ENCODE measurements around the gene DTX1. TPM values are rescaled to one million over a fixed set of nuclear protein-coding genes. Genes with fewer than 3 reads are reported as not detected.
"Not testable (repeated sequence)": the region's sequence is repeated elsewhere in the genome, so short reads cannot be mapped to it uniquely, and the experiment has no call there.

DTX1 gene
- total and polyA plus RNA-seq, 4 donors = 14.4 to 83.5 (median 48.3) TPM

GRCh38 chr12:113109872-113110599 is 53.5 kb downstream of the DTX1 start:
- H3K4me3 ChIP-seq (ENCODE audit: low read depth, low read length) = no peak overlapping the region
- no peaks in the 10 kb centered on the region for H3K27me3 ChIP-seq (ENCODE audit: control insufficient read depth, insufficient read depth, low read length)
- no peaks in the 10 kb centered on the region for H3K9me3 ChIP-seq (ENCODE audit: control insufficient read depth, insufficient read depth, low read length)
- DNase-seq (ENCODE audit: low read depth in 4 of 6, low spot score in 6 of 6) = no peak
- peaks cover 4% of the 10 kb centered on the region for H3K4me1 ChIP-seq (ENCODE audit: control insufficient read depth, insufficient read depth, low read length)
- WGBS (ENCODE audit: insufficient coverage) = 65% methylated on average over 7 of the region's 7 CpGs
- peaks cover 4% of the 10 kb centered on the region for H3K36me3 ChIP-seq (ENCODE audit: control insufficient read depth, insufficient read depth, low read length)
- H3K27ac ChIP-seq (ENCODE audit: low read depth, low read length) = no peak overlapping the region

GRCh38 chr12:113111247-113111646 is 54.7 kb downstream of the DTX1 start:
- no peaks in the 10 kb centered on the region for H3K4me1 ChIP-seq (ENCODE audit: control insufficient read depth, insufficient read depth, low read length)
- no peak overlapping the region for H3K27ac ChIP-seq (ENCODE audit: low read depth, low read length)
- WGBS (ENCODE audit: insufficient coverage) = 83% methylated on average over 1 of the region's 3 CpGs
- no peaks in the 10 kb centered on the region for H3K9me3 ChIP-seq (ENCODE audit: control insufficient read depth, insufficient read depth, low read length)
- H3K4me3 ChIP-seq (ENCODE audit: low read depth, low read length) = no peak overlapping the region
- H3K27me3 ChIP-seq (ENCODE audit: control insufficient read depth, insufficient read depth, low read length) = no peaks in the 10 kb centered on the region
- DNase-seq (ENCODE audit: low read depth in 4 of 6, low spot score in 6 of 6) = no peak
- peaks cover 4% of the 10 kb centered on the region for H3K36me3 ChIP-seq (ENCODE audit: control insufficient read depth, insufficient read depth, low read length)

GRCh38 chr12:113112043-113112899 is 55.7 kb downstream of the DTX1 start:
- Histone ChIP-seq H3K4me1 (ENCODE audit: control insufficient read depth, insufficient read depth, low read length) (peaks cover 4% of the 10 kb centered on the region), H3K36me3 (ENCODE audit: control insufficient read depth, insufficient read depth, low read length) (peaks cover 4% of the 10 kb centered on the region), H3K27me3 (ENCODE audit: control insufficient read depth, insufficient read depth, low read length) (no peaks in the 10 kb centered on the region), H3K9me3 (ENCODE audit: control insufficient read depth, insufficient read depth, low read length) (no peaks in the 10 kb centered on the region), H3K4me3 (ENCODE audit: low read depth, low read length) (no peak overlapping the region), H3K27ac (ENCODE audit: low read depth, low read length) (no peak overlapping the region)
- DNase-seq (ENCODE audit: low read depth in 4 of 6, low spot score in 6 of 6) = no peak
- WGBS (ENCODE audit: insufficient coverage) = 60% methylated on average over 36 of the region's 39 CpGs

- H3K4me1 ChIP-seq (ENCODE audit: control insufficient read depth, insufficient read depth, low read length) = peaks cover 4% of the 10 kb centered on the region
- no peak overlapping the region for H3K27ac ChIP-seq (ENCODE audit: low read depth, low read length)
- peaks cover 4% of the 10 kb centered on the region for H3K36me3 ChIP-seq (ENCODE audit: control insufficient read depth, insufficient read depth, low read length)
- no peak for DNase-seq (ENCODE audit: low read depth in 4 of 6, low spot score in 6 of 6)
- WGBS (ENCODE audit: insufficient coverage) = 94% methylated on average over 1 of the region's 2 CpGs
- no peaks in the 10 kb centered on the region for H3K9me3 ChIP-seq (ENCODE audit: control insufficient read depth, insufficient read depth, low read length)
- no peaks in the 10 kb centered on the region for H3K27me3 ChIP-seq (ENCODE audit: control insufficient read depth, insufficient read depth, low read length)
- H3K4me3 ChIP-seq (ENCODE audit: low read depth, low read length) = no peak overlapping the region
Measured at GRCh38 chr12:113113397-113113796, 56.9 kb downstream of the DTX1 start.

- Histone ChIP-seq H3K36me3 (ENCODE audit: control insufficient read depth, insufficient read depth, low read length) (peaks cover 4% of the 10 kb centered on the region), H3K4me3 (ENCODE audit: low read depth, low read length) (no peak overlapping the region), H3K27ac (ENCODE audit: low read depth, low read length) (no peak overlapping the region), H3K27me3 (ENCODE audit: control insufficient read depth, insufficient read depth, low read length) (no peaks in the 10 kb centered on the region), H3K9me3 (ENCODE audit: control insufficient read depth, insufficient read depth, low read length) (no peaks in the 10 kb centered on the region), H3K4me1 (ENCODE audit: control insufficient read depth, insufficient read depth, low read length) (peaks cover 9% of the 10 kb centered on the region)
- 93% methylated on average over 15 of the region's 19 CpGs for WGBS (ENCODE audit: insufficient coverage)
- no peak for DNase-seq (ENCODE audit: low read depth in 4 of 6, low spot score in 6 of 6)
Measured at GRCh38 chr12:113114447-113115178, 58.1 kb downstream of the DTX1 start.

- WGBS (ENCODE audit: insufficient coverage) = 86% methylated on average over 22 of the region's 22 CpGs
- Histone ChIP-seq H3K27me3 (ENCODE audit: control insufficient read depth, insufficient read depth, low read length) (no peaks in the 10 kb centered on the region), H3K36me3 (ENCODE audit: control insufficient read depth, insufficient read depth, low read length) (peaks cover 4% of the 10 kb centered on the region), H3K9me3 (ENCODE audit: control insufficient read depth, insufficient read depth, low read length) (no peaks in the 10 kb centered on the region), H3K27ac (ENCODE audit: low read depth, low read length) (no peak overlapping the region), H3K4me3 (ENCODE audit: low read depth, low read length) (no peak overlapping the region), H3K4me1 (ENCODE audit: control insufficient read depth, insufficient read depth, low read length) (peaks cover 17% of the 10 kb centered on the region)
- no peak for DNase-seq (ENCODE audit: low read depth in 4 of 6, low spot score in 6 of 6)
Measured at GRCh38 chr12:113115455-113116126, 59.1 kb downstream of the DTX1 start.

- Histone ChIP-seq H3K4me1 (ENCODE audit: control insufficient read depth, insufficient read depth, low read length) (peaks cover 20% of the 10 kb centered on the region), H3K9me3 (ENCODE audit: control insufficient read depth, insufficient read depth, low read length) (no peaks in the 10 kb centered on the region), H3K27me3 (ENCODE audit: control insufficient read depth, insufficient read depth, low read length) (no peaks in the 10 kb centered on the region), H3K4me3 (ENCODE audit: low read depth, low read length) (no peak overlapping the region), H3K36me3 (ENCODE audit: control insufficient read depth, insufficient read depth, low read length) (peaks cover 3% of the 10 kb centered on the region), H3K27ac (ENCODE audit: low read depth, low read length) (no peak overlapping the region)
- 33% methylated on average over 1 of the region's 6 CpGs for WGBS (ENCODE audit: insufficient coverage)
- peak in 1 of 6 donors; percentile 52 for DNase-seq (ENCODE audit: low read depth in 4 of 6, low spot score in 6 of 6)
Measured at GRCh38 chr12:113116875-113117274, 60.3 kb downstream of the DTX1 start.

GRCh38 chr12:113117684-113118083 is 61.2 kb downstream of the DTX1 start:
- not testable (repeated sequence) for H3K9me3 ChIP-seq (ENCODE audit: control insufficient read depth, insufficient read depth, low read length); DNase-seq (ENCODE audit: low read depth in 4 of 6, low spot score in 6 of 6); H3K27me3 ChIP-seq (ENCODE audit: control insufficient read depth, insufficient read depth, low read length); H3K4me3 ChIP-seq (ENCODE audit: low read depth, low read length); H3K36me3 ChIP-seq (ENCODE audit: control insufficient read depth, insufficient read depth, low read length); H3K27ac ChIP-seq (ENCODE audit: low read depth, low read length)
- WGBS (ENCODE audit: insufficient coverage) = no CpG with 5 or more reads among the region's 8 CpGs
- H3K4me1 ChIP-seq (ENCODE audit: control insufficient read depth, insufficient read depth, low read length) = peaks cover 20% of the 10 kb centered on the region

GRCh38 chr12:113118142-113118541 is 61.6 kb downstream of the DTX1 start:
- no peak overlapping the region for H3K27ac ChIP-seq (ENCODE audit: low read depth, low read length)
- WGBS (ENCODE audit: insufficient coverage) = no CpG with 5 or more reads among the region's 1 CpG

More at GRCh38 chr12:113118142-113118541, 61.6 kb downstream of the DTX1 start:
- Histone ChIP-seq H3K36me3 (ENCODE audit: control insufficient read depth, insufficient read depth, low read length) (no peaks in the 10 kb centered on the region), H3K4me1 (ENCODE audit: control insufficient read depth, insufficient read depth, low read length) (peaks cover 20% of the 10 kb centered on the region), H3K9me3 (ENCODE audit: control insufficient read depth, insufficient read depth, low read length) (no peaks in the 10 kb centered on the region), H3K4me3 (ENCODE audit: low read depth, low read length) (no peak overlapping the region), H3K27me3 (ENCODE audit: control insufficient read depth, insufficient read depth, low read length) (no peaks in the 10 kb centered on the region)
- no peak for DNase-seq (ENCODE audit: low read depth in 4 of 6, low spot score in 6 of 6)
